ENCODE results near the gene STX19. TPM values are rescaled to one million over a fixed set of nuclear protein-coding genes. Genes with fewer than 3 reads are reported as not detected.
"Not testable (repeated sequence)": the region's sequence is repeated elsewhere in the genome, so short reads cannot be mapped to it uniquely, and the experiment has no call there.

The STX19 gene
- total RNA-seq, 2 experiments from 2014 or later = not detected

- H3K4me1 ChIP-seq (ENCODE audit: insufficient read depth, low read length, poor library complexity, severe bottlenecking) = no peaks in the 10 kb centered on the region
- CTCF ChIA-PET (ENCODE audit: unreplicated experiment) = no interaction called here
- H4K20me1 ChIP-seq (ENCODE audit: insufficient read depth, low read length) = no peaks in the 10 kb centered on the region
- no peak for DNase-seq (ENCODE audit: low spot score)
- no peak overlapping the region for H3K27ac ChIP-seq (ENCODE audit: low read depth, low read length, poor library complexity, severe bottlenecking)
- H3K79me2 ChIP-seq (ENCODE audit: insufficient read depth, low read depth, low read length) = no peaks in the 10 kb centered on the region
- intact Hi-C loops (cut with micrococcal nuclease; ENCODE audit: unreplicated experiment) = no loop called here
- TF ChIP-seq CTCF (conservative IDR thresholded peaks at IDR 0.05; ENCODE audit: low read length) (no peak), EZH2phosphoT487 (IDR thresholded peaks at IDR 0.05; ENCODE audit: borderline replicate concordance, low read depth, low read length) (no peak)
- no peaks in the 10 kb centered on the region for H3K9me2 ChIP-seq (ENCODE audit: insufficient read depth, low read length)
- no peak overlapping the region for H2AFZ ChIP-seq (ENCODE audit: low read length)
- BruUV-seq (replicated peaks) = no TSS peak
- peaks cover 5% of the 10 kb centered on the region for H3K36me3 ChIP-seq (ENCODE audit: insufficient read depth, low read length)
- H3K4me2 ChIP-seq (ENCODE audit: low read length) = no peak overlapping the region
- H3K9me3 ChIP-seq (ENCODE audit: low read length) = no peaks in the 10 kb centered on the region
- no peak overlapping the region for H3K4me3 ChIP-seq (ENCODE audit: low read depth, low read length, poor library complexity, severe bottlenecking)
- POLR2A ChIA-PET = interaction anchor here (0.6 to 3.2 kb wide), 4 partner anchors 14 to 24 kb away, joined by 3 to 23 read pairs (median 4); partner anchors contain the start of genes DHFR2 and NSUN3
Observed at GRCh38 chr3:94049267-94049666, 20.9 kb upstream of the STX19 start.

- Histone ChIP-seq H3K79me2 (ENCODE audit: insufficient read depth, low read depth, low read length) (no peaks in the 10 kb centered on the region), H3K36me3 (ENCODE audit: insufficient read depth, low read length) (peaks cover 12% of the 10 kb centered on the region; the same call in 1 of the 2 replicates), H3K27ac (ENCODE audit: low read depth, low read length, poor library complexity, severe bottlenecking) (no peak overlapping the region), H2AFZ (ENCODE audit: low read length) (no peak overlapping the region), H3K4me3 (ENCODE audit: low read depth, low read length, poor library complexity, severe bottlenecking) (no peak overlapping the region), H3K9me3 (ENCODE audit: low read length) (no peaks in the 10 kb centered on the region), H3K4me1 (ENCODE audit: insufficient read depth, low read length, poor library complexity, severe bottlenecking) (no peaks in the 10 kb centered on the region), H3K4me2 (ENCODE audit: low read length) (no peak overlapping the region), H3K9me2 (ENCODE audit: insufficient read depth, low read length) (no peaks in the 10 kb centered on the region), H4K20me1 (ENCODE audit: insufficient read depth, low read length) (no peaks in the 10 kb centered on the region)
- CTCF ChIA-PET (ENCODE audit: unreplicated experiment) = no interaction called here
- POLR2A ChIA-PET = no interaction called here
- no peak for DNase-seq (ENCODE audit: low spot score)
- BruUV-seq (replicated peaks) = no TSS peak
- TF ChIP-seq EZH2phosphoT487 (IDR thresholded peaks at IDR 0.05; ENCODE audit: borderline replicate concordance, low read depth, low read length) = no peak
- TF ChIP-seq CTCF (conservative IDR thresholded peaks at IDR 0.05; ENCODE audit: low read length) = no peak
- intact Hi-C loops (cut with micrococcal nuclease; ENCODE audit: unreplicated experiment) = no loop called here
Observed at GRCh38 chr3:94046533-94046932, 18.1 kb upstream of the STX19 start.

- H3K4me2 ChIP-seq (ENCODE audit: low read length); H3K27ac ChIP-seq (ENCODE audit: low read depth, low read length, poor library complexity, severe bottlenecking); H3K4me3 ChIP-seq (ENCODE audit: low read depth, low read length, poor library complexity, severe bottlenecking); H3K9me3 ChIP-seq (ENCODE audit: low read length); CTCF ChIA-PET (ENCODE audit: unreplicated experiment); H3K4me1 ChIP-seq (ENCODE audit: insufficient read depth, low read length, poor library complexity, severe bottlenecking); H3K9me2 ChIP-seq (ENCODE audit: insufficient read depth, low read length); H4K20me1 ChIP-seq (ENCODE audit: insufficient read depth, low read length); BruUV-seq (replicated peaks); H3K79me2 ChIP-seq (ENCODE audit: insufficient read depth, low read depth, low read length); intact Hi-C loops (cut with micrococcal nuclease; ENCODE audit: unreplicated experiment); H2AFZ ChIP-seq (ENCODE audit: low read length); POLR2A ChIA-PET; DNase-seq (ENCODE audit: low spot score): not testable (repeated sequence)
- peaks cover 12% of the 10 kb centered on the region; the same call in 1 of the 2 replicates for H3K36me3 ChIP-seq (ENCODE audit: insufficient read depth, low read length)
Observed at GRCh38 chr3:94044100-94044936, 15.9 kb upstream of the STX19 start.

Data from OCI-LY7 (cell line).